Stomach (tissue), 9 donors: ENCODE measurements around the gene LLCFC1. TPM values are rescaled to one million over a fixed set of nuclear protein-coding genes. Genes with fewer than 3 reads are reported as not detected.

Experiments
- DNase-seq, 2 donors: peaks; one replicate each; pipeline versions ENCODE4 v3.0.0 to v3.0.0-alpha.2; 2013 to 2019
- H3K27ac ChIP-seq, 5 donors: fragments of 200-600 bp in 4 of 5; sonication (generic) in 4 of 5; one replicate each; pipeline ENCODE4 v1.5.1; 2013 to 2019; ENCODE audit warnings: mild to moderate bottlenecking in 1 of 5, moderate library complexity in 1 of 5
- H3K27me3 ChIP-seq, 3 donors: fragments of 200-600 bp; sonication (generic); one replicate each; pipeline ENCODE4 v1.5.1; 2017 to 2019; ENCODE audit warnings: mixed run types in 1 of 3
- H3K36me3 ChIP-seq, 4 donors: fragments of 200-600 bp; sonication (generic); 1 replicate in 3 of 4; 2 replicates in 1 of 4; pipeline ENCODE4 v1.5.1; 2016 to 2019
- H3K4me1 ChIP-seq, 4 donors: fragments of 200-600 bp; sonication (generic); one replicate each; pipeline ENCODE4 v1.5.1; 2016 to 2019
- H3K4me3 ChIP-seq, 4 donors: fragments of 200-600 bp; sonication (generic) in 3 of 4; one replicate each; pipeline ENCODE4 v1.5.1; 2016 to 2019; ENCODE audit warnings: mild to moderate bottlenecking in 1 of 4
- H3K9me3 ChIP-seq, 4 donors: fragments of 200-600 bp; sonication (generic); one replicate each; pipeline ENCODE4 v1.5.1; 2016 to 2019
- EP300 ChIP-seq: sonication (generic); formaldehyde crosslinking; IDR thresholded peaks from one replicate; pipeline ENCODE4 v1.6.1; 2017; ENCODE audit warnings: antibody characterized with exemption
- POLR2A ChIP-seq, 4 donors: fragments of 450-650 bp; IDR thresholded peaks; one replicate each; pipeline ENCODE4 v1.6.1; 2016; ENCODE audit warnings: antibody characterized with exemption in 4 of 4, control low read depth in 2 of 4, mild to moderate bottlenecking in 1 of 4, moderate library complexity in 1 of 4
- POLR2AphosphoS5 ChIP-seq, 3 donors: sonication (generic); formaldehyde crosslinking; IDR thresholded peaks; one replicate each; pipeline ENCODE4 v1.6.1; 2016; ENCODE audit warnings: antibody characterized with exemption in 3 of 3
- WGBS, 5 donors: extraction: QIAGEN DNeasy Blood & Tissue Kit in 3 of 5; methylation state at CpG; one replicate each; pipeline versions ENCODE4 v1.1.5 to v1.1.7; 2013 to 2018; 5-methylcytosine and 5-hydroxymethylcytosine counted together
- intact Hi-C: fragments of 100-400 bp; cut with DNase I; formaldehyde crosslinking; loops from one replicate; pipeline ENCODE4 v1.15.1; 2023; ENCODE audit warnings: low total_unique reads
- polyA plus RNA-seq, 3 donors: library from polyadenylated mRNA; stranded (reverse); fragments of 200-250 nt; gene quantifications; one replicate each; pipeline ENCODE4 v1.2.3, GENCODE V29; 2013
- total RNA-seq, 5 donors: library from RNA; depleted of rRNA; stranded (reverse); fragments of >200 nt; gene quantifications; one replicate each; pipeline versions ENCODE4 v1.1.0 to v1.2.3, GENCODE V29; 2014 to 2016
- TF ChIP-seq, protein P1 (sequence below), 7 experiments: fragments of 450-650 bp in 4 of 7; fragments of 200-600 bp in 3 of 7; sonication (generic) in 3 of 7; IDR thresholded peaks; one replicate each; pipeline ENCODE4 v1.5.1; 2016 to 2019; ENCODE audit warnings: antibody characterized with exemption in 7 of 7, control low read depth in 2 of 7, mild to moderate bottlenecking in 1 of 7
- donor health status: healthy with polysubstance abuse.
- donor health status: Bipolar disorder and iron deficiency.
- donor health status: healthy.

LLCFC1 gene
- total and polyA plus RNA-seq, 8 donors = 0.18 TPM; not detected in 7

DNA sequence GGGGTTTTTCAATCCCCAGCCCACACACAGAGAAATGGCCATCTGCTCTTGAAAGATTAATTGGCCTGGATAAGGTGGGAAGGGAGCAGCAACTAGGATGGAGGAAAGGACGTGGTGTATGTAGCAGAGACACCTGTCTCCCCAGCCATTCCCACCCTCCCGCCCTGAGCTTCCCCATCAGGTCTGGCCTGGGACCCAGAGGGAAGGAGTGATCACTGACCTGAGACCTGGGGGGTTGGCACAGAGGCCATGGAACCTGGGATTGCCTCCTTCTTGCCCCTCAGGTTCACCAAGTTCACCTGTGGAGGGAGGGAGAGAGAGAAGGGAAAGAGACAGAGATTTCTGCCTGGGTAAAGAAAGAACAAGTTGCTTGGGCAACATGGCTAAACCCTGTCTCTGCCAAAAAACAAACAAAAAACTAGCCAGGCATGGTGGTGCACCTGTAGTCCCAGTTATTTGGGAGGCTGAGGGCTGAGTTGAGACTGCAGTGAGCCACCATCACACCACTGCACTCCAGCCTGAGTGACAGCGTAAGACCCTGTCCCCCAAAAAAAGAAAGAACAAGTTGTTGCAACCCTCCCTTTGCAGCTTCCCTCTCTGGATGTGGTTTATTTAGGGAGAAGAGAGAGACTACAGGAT, 42.4 kb upstream of the LLCFC1 start:
- 76 to 96% (median 84%) methylated on average over 3 of the region's 3 CpGs for WGBS, 5 donors
- intact Hi-C loops = no loop called here
- Histone ChIP-seq H3K36me3 (no peaks in the 10 kb centered on the region), H3K4me1 (no peaks in the 10 kb centered on the region), H3K9me3 (no peaks in the 10 kb centered on the region), H3K27ac (no peak overlapping the region), H3K27me3 (peaks cover 0 to 18% (median 0%) of the 10 kb centered on the region in 3 donors), H3K4me3 (no peak overlapping the region)
- TF ChIP-seq POLR2A (IDR thresholded peaks at IDR 0.05) (no peak), EP300 (no peak)
- TF ChIP-seq, protein P1, sequence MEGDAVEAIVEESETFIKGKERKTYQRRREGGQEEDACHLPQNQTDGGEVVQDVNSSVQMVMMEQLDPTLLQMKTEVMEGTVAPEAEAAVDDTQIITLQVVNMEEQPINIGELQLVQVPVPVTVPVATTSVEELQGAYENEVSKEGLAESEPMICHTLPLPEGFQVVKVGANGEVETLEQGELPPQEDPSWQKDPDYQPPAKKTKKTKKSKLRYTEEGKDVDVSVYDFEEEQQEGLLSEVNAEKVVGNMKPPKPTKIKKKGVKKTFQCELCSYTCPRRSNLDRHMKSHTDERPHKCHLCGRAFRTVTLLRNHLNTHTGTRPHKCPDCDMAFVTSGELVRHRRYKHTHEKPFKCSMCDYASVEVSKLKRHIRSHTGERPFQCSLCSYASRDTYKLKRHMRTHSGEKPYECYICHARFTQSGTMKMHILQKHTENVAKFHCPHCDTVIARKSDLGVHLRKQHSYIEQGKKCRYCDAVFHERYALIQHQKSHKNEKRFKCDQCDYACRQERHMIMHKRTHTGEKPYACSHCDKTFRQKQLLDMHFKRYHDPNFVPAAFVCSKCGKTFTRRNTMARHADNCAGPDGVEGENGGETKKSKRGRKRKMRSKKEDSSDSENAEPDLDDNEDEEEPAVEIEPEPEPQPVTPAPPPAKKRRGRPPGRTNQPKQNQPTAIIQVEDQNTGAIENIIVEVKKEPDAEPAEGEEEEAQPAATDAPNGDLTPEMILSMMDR (IDR thresholded peaks at IDR 0.05) = no peak
- no peak for DNase-seq

DNA sequence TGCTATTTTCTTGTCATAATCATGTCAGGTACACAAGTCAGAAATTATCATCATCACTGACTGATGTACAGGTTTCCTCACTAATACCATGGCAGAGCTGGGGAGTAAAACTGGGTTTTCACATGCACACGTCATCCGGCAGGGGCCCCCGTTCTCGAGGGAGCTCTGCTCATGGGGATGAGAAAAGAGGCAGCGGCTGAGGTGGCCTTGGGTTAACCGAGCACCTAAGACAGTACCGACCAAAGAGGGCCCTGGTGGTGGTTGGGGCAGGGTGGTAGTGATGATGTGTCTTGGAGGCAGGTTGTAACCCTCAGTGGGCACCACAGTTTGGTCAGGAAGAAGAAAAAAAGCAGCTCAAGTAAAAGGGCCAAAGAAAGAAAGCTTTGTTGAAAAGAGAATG, 41.6 kb upstream of the LLCFC1 start:
- no peak for DNase-seq
- Histone ChIP-seq H3K4me1 (no peaks in the 10 kb centered on the region), H3K27me3 (peaks cover 0 to 10% (median 0%) of the 10 kb centered on the region in 3 donors), H3K4me3 (no peak overlapping the region), H3K36me3 (no peaks in the 10 kb centered on the region), H3K9me3 (no peaks in the 10 kb centered on the region), H3K27ac (no peak overlapping the region)
- 88 to 97% (median 90%) methylated on average over 7 of the region's 7 CpGs for WGBS, 5 donors
- intact Hi-C loops = no loop called here
- TF ChIP-seq EP300 = no peak
- no peak for TF ChIP-seq POLR2A (IDR thresholded peaks at IDR 0.05)
- TF ChIP-seq POLR2AphosphoS5 (IDR thresholded peaks at IDR 0.05) = no peak
- TF ChIP-seq, protein P1 (IDR thresholded peaks at IDR 0.05) = no peak

DNA sequence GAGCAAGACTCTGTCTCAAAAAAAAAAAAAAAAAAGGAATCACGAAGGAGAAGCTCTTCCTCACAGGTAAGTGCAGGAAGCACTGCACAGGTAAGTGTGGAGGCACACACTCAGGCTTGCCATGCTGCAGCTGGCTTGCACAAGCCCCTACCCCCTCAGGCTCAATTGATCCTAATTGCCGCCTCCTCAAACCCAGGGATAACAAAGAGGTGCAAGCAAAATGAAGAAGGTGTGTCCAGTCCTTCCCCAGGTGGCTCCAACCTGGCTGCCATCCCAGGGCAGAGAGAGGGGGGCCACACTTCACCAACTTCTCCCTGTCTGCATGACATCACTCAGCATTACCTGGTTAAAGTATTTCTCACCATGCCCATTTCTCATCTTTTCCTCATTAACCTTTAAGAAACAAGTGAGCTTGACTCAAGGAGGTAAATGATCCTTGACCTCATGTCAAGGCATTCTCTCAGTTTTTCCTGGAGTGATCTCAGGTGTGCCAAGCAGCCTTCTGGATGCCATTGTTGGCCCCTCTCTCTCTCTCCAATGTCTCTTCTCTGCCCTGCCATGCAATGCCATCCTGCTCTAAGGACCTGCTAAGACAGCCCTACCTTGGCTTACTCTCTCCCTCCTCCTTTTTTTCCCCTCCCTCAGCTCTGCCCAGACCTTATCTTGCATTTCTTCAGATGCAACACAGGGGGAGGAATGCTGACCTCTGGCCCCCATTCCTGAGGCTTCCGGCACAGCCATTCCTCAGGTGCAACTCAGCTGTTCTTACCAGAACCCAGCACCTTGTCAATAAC, 40.7 kb upstream of the LLCFC1 start:
- Histone ChIP-seq H3K36me3 (no peaks in the 10 kb centered on the region), H3K4me1 (no peaks in the 10 kb centered on the region), H3K27ac (no peak overlapping the region), H3K27me3 (peaks cover 0 to 9% (median 0%) of the 10 kb centered on the region in 3 donors), H3K9me3 (no peaks in the 10 kb centered on the region), H3K4me3 (no peak overlapping the region)
- peak in 1 of 2 donors; percentile 15 for DNase-seq
- 32 to 69% (median 45%) methylated on average over 3 of the region's 3 CpGs for WGBS, 5 donors
- intact Hi-C loops = no loop called here
- TF ChIP-seq POLR2AphosphoS5 (IDR thresholded peaks at IDR 0.05) (no peak), POLR2A (IDR thresholded peaks at IDR 0.05) (no peak), EP300 (no peak)
- TF ChIP-seq, protein P1 (IDR thresholded peaks at IDR 0.05) = no peak

DNA sequence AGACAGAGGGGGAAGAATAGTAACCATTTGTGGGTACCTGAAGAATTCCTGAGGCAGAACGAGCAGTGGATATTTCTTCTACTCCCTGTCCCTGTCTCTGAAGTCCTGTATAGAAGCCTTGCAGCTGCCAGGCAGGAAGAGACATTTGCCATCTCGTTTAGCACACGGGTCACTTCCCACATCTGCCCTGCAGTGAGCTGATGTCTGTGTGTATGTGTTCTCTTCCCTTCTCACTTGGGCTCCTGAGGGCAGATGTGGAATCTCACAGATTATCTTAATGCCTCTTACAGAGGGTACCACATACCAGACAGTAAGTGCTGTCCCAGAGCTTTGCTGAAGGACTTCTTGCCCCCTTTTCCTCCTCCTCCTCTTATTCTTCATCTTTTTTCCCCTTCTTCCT, 39.6 kb upstream of the LLCFC1 start:
- TF ChIP-seq POLR2AphosphoS5 (IDR thresholded peaks at IDR 0.05) (no peak), POLR2A (IDR thresholded peaks at IDR 0.05) (no peak), EP300 (no peak)
- TF ChIP-seq, protein P1 (IDR thresholded peaks at IDR 0.05) = no peak
- Histone ChIP-seq H3K27ac (no peak overlapping the region), H3K27me3 (peaks cover 0 to 9% (median 0%) of the 10 kb centered on the region in 3 donors), H3K4me3 (no peak overlapping the region), H3K9me3 (peaks cover 0 to 5% (median 2%) of the 10 kb centered on the region in 4 donors), H3K4me1 (no peaks in the 10 kb centered on the region), H3K36me3 (no peaks in the 10 kb centered on the region)
- 40 to 54% (median 48%) methylated on average over 3 of the region's 3 CpGs for WGBS, 5 donors
- intact Hi-C loops = no loop called here
- no peak for DNase-seq
